DND-41 (cell line): Measurements from ENCODE around the gene DHDDS.

Experiments
- ATAC-seq: fragments of 200-7000 bp; cut with Tn5 transposase; 3 replicates; pipeline ENCODE4 v1.9.1; 2021; ENCODE audit warnings: low read depth; ENCODE audit not compliant: insufficient read depth
- DNase-seq: peaks from one replicate; pipeline ENCODE4 v3.0.0-alpha.2; 2020
- H2AFZ ChIP-seq: 2 replicates; pipeline ENCODE4 v1.6.0; 2012; ENCODE audit warnings: low read depth, low read length
- H3K27ac ChIP-seq: 2 replicates; pipeline ENCODE4 v1.5.1; 2012; ENCODE audit warnings: low read length, inconsistent platforms
- H3K27me3 ChIP-seq: fragments of 200-600 bp; sonication (generic); 2 replicates; pipeline ENCODE4 v1.6.0; 2012; ENCODE audit warnings: low read length, mild to moderate bottlenecking, inconsistent platforms; ENCODE audit not compliant: insufficient read depth, poor library complexity
- H3K36me3 ChIP-seq: 2 replicates; pipeline ENCODE4 v1.5.1; 2012; ENCODE audit warnings: low read length, inconsistent platforms; ENCODE audit not compliant: insufficient read depth
- H3K4me1 ChIP-seq: 2 replicates; pipeline ENCODE4 v1.5.1; 2012; ENCODE audit warnings: mild to moderate bottlenecking, low read length; ENCODE audit not compliant: insufficient read depth
- H3K4me2 ChIP-seq: 2 replicates; pipeline ENCODE4 v1.6.0; 2012; ENCODE audit warnings: mild to moderate bottlenecking, moderate library complexity, low read length, inconsistent platforms; ENCODE audit not compliant: insufficient read depth
- H3K4me3 ChIP-seq, 2 experiments: fragments of 200-600 bp in 1 of 2; shearing (Covaris generic) in 1 of 2; 2 replicates each; pipeline ENCODE4 v1.5.1; 2012 to 2016; ENCODE audit warnings: inconsistent platforms in 2 of 2, low read length in 2 of 2, mild to moderate bottlenecking in 2 of 2, low read depth in 1 of 2, moderate library complexity in 1 of 2
- H3K79me2 ChIP-seq: 2 replicates; pipeline ENCODE4 v1.6.0; 2012; ENCODE audit warnings: low read length, inconsistent platforms; ENCODE audit not compliant: insufficient read depth
- H3K9ac ChIP-seq: 2 replicates; pipeline ENCODE4 v1.6.0; 2012; ENCODE audit warnings: low read depth, mild to moderate bottlenecking, inconsistent platforms, low read length, moderate library complexity
- H3K9me3 ChIP-seq: 2 replicates; pipeline ENCODE4 v1.5.1; 2012; ENCODE audit warnings: low read length, moderate library complexity, mild to moderate bottlenecking, inconsistent platforms; ENCODE audit not compliant: insufficient read depth, severe bottlenecking
- H4K20me1 ChIP-seq: 2 replicates; pipeline ENCODE4 v1.6.0; 2012; ENCODE audit warnings: low read length; ENCODE audit not compliant: insufficient read depth
- EZH2 ChIP-seq: IDR thresholded peaks from 3 replicates; pipeline ENCODE4 v1.6.1; 2012; ENCODE audit warnings: borderline replicate concordance, low read depth, mild to moderate bottlenecking, moderate library complexity, low read length, inconsistent platforms; ENCODE audit not compliant: severe bottlenecking
- TF ChIP-seq, protein P1 (sequence below): IDR thresholded peaks from 2 replicates; pipeline ENCODE4 v1.5.1; 2012; ENCODE audit warnings: borderline replicate concordance, low read length, moderate library complexity, mild to moderate bottlenecking; ENCODE audit not compliant: poor library complexity, severe bottlenecking; ENCODE audit errors: extremely low read depth

Gene DHDDS

GRCh38 chr1:26476958-26477357 lies 44.8 kb downstream of the DHDDS start:
- Histone ChIP-seq H3K79me2 (peaks cover 27% of the 10 kb centered on the region), H3K9me3 (no peaks in the 10 kb centered on the region), H3K36me3 (peaks cover 55% of the 10 kb centered on the region), H3K9ac (no peak overlapping the region), H3K4me1 (peaks cover 21% of the 10 kb centered on the region), H3K4me3 (no peak overlapping the region), H4K20me1 (peaks cover 40% of the 10 kb centered on the region), H2AFZ (no peak overlapping the region), H3K27me3 (no peaks in the 10 kb centered on the region), H3K27ac (no peak overlapping the region), H3K4me2 (no peak overlapping the region)
- DNase-seq (no peak), ATAC-seq (no peak)
- TF ChIP-seq EZH2, result no peak
- TF ChIP-seq, protein P1, sequence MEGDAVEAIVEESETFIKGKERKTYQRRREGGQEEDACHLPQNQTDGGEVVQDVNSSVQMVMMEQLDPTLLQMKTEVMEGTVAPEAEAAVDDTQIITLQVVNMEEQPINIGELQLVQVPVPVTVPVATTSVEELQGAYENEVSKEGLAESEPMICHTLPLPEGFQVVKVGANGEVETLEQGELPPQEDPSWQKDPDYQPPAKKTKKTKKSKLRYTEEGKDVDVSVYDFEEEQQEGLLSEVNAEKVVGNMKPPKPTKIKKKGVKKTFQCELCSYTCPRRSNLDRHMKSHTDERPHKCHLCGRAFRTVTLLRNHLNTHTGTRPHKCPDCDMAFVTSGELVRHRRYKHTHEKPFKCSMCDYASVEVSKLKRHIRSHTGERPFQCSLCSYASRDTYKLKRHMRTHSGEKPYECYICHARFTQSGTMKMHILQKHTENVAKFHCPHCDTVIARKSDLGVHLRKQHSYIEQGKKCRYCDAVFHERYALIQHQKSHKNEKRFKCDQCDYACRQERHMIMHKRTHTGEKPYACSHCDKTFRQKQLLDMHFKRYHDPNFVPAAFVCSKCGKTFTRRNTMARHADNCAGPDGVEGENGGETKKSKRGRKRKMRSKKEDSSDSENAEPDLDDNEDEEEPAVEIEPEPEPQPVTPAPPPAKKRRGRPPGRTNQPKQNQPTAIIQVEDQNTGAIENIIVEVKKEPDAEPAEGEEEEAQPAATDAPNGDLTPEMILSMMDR, result no peak

DNA sequence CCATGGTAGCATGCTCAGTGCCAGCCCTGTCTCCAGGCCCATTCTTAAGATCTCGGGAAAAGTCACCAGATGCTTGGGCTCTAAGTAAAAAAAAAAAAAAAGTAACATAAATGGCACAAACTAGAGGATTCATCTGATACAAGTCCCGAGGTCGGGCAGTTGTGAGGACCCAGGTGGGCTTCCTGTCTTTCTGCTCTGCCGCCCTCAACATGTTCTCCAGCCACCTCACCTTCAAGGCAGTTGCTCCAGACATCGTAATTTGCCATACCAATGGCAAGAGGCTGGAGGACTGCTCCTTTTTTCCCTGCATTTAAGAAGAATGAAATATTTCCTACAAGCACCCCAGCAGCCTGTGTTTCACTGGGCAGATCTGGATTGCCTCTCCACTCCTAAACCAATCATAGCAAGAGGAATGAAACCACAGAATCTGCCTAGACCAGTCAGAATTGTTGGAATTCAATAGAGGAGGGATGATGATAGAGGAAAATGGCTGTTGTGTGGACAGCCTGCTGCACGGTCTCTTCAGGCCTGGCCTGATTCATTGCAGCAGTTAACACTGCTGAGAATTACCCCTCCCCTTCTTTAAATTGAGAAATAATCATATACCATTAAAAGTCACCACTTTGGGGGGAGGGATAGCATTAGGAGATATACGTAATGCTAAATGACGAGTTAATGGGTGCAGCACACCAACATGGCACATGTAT lies 45.5 kb downstream of the DHDDS start:
- TF ChIP-seq EZH2, result no peak
- TF ChIP-seq, protein P1, result no peak
- Histone ChIP-seq H3K27me3 (no peaks in the 10 kb centered on the region), H3K9ac (no peak overlapping the region), H3K4me2 (no peak overlapping the region), H4K20me1 (peaks cover 40% of the 10 kb centered on the region), H3K79me2 (peaks cover 25% of the 10 kb centered on the region), H2AFZ (no peak overlapping the region), H3K27ac (no peak overlapping the region), H3K4me3 (no peak overlapping the region), H3K4me1 (peaks cover 21% of the 10 kb centered on the region), H3K36me3 (peaks cover 55% of the 10 kb centered on the region), H3K9me3 (no peaks in the 10 kb centered on the region)
- no peak for DNase-seq
- ATAC-seq, result peak; percentile 25

DNA sequence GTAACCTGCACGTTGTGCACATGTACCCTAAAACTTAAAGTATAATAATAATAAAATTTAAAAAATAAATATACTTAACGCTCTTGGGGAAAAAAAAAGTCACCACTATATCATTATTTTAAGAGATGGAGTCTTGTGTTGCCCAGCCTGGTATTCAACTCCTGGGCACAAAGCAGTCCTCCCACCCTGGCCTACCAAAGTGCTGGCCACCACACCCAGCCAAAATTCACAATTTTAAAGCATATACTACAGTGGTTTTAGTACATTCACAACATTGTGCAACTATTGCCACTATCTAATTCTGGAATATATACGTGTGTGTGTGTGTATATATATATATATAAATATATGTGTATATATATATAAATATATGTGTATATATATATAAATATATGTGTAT lies 46.0 kb downstream of the DHDDS start:
- Histone ChIP-seq H3K4me2 (no peak overlapping the region), H3K36me3 (peaks cover 53% of the 10 kb centered on the region), H3K27ac (no peak overlapping the region), H3K27me3 (no peaks in the 10 kb centered on the region), H4K20me1 (peaks cover 38% of the 10 kb centered on the region), H3K4me3 (no peak overlapping the region), H3K4me1 (peaks cover 21% of the 10 kb centered on the region), H3K9me3 (no peaks in the 10 kb centered on the region), H3K9ac (no peak overlapping the region), H3K79me2 (peaks cover 22% of the 10 kb centered on the region), H2AFZ (no peak overlapping the region)
- DNase-seq (no peak), ATAC-seq (peak; percentile 30; the same call in 2 of the 3 replicates)
- TF ChIP-seq, protein P1, result no peak
- no peak for TF ChIP-seq EZH2
